Suprapubic skin (tissue), 3 donors: ENCODE data around the gene KCNJ18.
"Not testable (repeated sequence)": the region's sequence is repeated elsewhere in the genome, so short reads cannot be mapped to it uniquely, and the experiment has no call there.

ENCODE experiments used
- CTCF ChIP-seq, 2 donors: fragments of 200-600 bp in 1 of 2; fragments of 450-650 bp in 1 of 2; sonication (generic) in 1 of 2; IDR thresholded peaks; one replicate each; pipeline ENCODE4 v1.5.1; 2016 to 2019; ENCODE audit warnings: antibody characterized with exemption in 2 of 2, mild to moderate bottlenecking in 1 of 2, moderate library complexity in 1 of 2
- EP300 ChIP-seq: sonication (generic); formaldehyde crosslinking; IDR thresholded peaks from one replicate; pipeline ENCODE4 v1.6.1; 2017; ENCODE audit warnings: antibody characterized with exemption
- POLR2A ChIP-seq, 2 donors: fragments of 450-650 bp; IDR thresholded peaks; one replicate each; pipeline ENCODE4 v1.6.1; 2017; ENCODE audit warnings: antibody characterized with exemption in 2 of 2, mild to moderate bottlenecking in 2 of 2, moderate library complexity in 2 of 2

GRCh38 chr17:21707711-21708611 is 15.6 kb downstream of the KCNJ18 start:
- not testable (repeated sequence) for TF ChIP-seq CTCF (IDR thresholded peaks at IDR 0.05); EP300; POLR2A (IDR thresholded peaks at IDR 0.05)
